ENCODE data around the gene FRRS1. TPM values are rescaled to one million over a fixed set of nuclear protein-coding genes. Genes with fewer than 3 reads are reported as not detected.

FRRS1 gene
- total RNA-seq, 4 donors from 2014 or later: 6.9 to 17.0 (median 11.9) TPM

DNA sequence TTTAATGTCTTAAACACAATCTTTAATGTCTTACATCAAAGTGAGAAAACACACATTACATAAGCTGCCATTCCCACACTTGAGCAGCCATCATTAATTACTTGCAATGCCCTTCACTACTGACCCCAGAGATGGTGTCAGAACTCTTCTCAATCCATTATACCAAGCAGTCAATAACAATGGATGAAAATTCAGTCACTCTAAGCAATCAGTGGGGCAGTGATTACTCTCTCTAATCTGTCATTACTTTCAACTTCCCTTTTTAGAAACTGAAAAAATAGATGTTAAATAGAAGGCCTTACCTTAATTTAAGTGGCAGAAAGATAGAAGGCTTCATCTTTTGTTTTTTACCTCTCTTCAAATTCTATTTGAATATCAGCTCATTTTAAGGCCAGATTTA is 9.7 kb upstream of the FRRS1 start:
- H3K27ac ChIP-seq: no peak overlapping the region
- H3K4me1 ChIP-seq: no peaks in the 10 kb centered on the region
- DNase-seq: no peak
- no peaks in the 10 kb centered on the region for H3K27me3 ChIP-seq
- no peak overlapping the region for H3K4me3 ChIP-seq
- TF ChIP-seq, protein P1, sequence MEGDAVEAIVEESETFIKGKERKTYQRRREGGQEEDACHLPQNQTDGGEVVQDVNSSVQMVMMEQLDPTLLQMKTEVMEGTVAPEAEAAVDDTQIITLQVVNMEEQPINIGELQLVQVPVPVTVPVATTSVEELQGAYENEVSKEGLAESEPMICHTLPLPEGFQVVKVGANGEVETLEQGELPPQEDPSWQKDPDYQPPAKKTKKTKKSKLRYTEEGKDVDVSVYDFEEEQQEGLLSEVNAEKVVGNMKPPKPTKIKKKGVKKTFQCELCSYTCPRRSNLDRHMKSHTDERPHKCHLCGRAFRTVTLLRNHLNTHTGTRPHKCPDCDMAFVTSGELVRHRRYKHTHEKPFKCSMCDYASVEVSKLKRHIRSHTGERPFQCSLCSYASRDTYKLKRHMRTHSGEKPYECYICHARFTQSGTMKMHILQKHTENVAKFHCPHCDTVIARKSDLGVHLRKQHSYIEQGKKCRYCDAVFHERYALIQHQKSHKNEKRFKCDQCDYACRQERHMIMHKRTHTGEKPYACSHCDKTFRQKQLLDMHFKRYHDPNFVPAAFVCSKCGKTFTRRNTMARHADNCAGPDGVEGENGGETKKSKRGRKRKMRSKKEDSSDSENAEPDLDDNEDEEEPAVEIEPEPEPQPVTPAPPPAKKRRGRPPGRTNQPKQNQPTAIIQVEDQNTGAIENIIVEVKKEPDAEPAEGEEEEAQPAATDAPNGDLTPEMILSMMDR (IDR thresholded peaks at IDR 0.05): no peak
- no peak for TF ChIP-seq POLR2A (IDR thresholded peaks at IDR 0.05)
- no peaks in the 10 kb centered on the region for H3K36me3 ChIP-seq
- H3K9me3 ChIP-seq: no peaks in the 10 kb centered on the region

DNA sequence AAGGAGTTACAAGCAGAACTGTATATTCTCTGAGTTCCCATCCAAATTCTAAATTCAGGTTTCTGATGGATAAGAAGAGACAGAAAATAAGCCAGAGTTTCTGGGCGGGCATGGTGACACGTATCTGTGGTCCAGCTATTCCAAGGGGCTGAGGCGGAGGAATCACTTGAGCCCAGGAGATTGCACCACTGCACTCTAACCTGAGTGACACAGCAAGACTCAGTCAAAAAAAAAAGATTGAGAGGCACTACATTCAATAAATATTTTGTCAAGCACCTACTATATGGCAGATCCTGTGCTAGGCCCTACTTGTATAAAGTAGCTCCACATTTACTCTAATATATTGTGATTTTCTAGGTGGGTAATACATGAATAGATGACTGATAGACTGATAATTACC is 6.4 kb upstream of the FRRS1 start:
- DNase-seq: no peak
- Histone ChIP-seq H3K27ac (no peak overlapping the region), H3K27me3 (no peaks in the 10 kb centered on the region), H3K4me3 (no peak overlapping the region), H3K36me3 (no peaks in the 10 kb centered on the region), H3K9me3 (no peaks in the 10 kb centered on the region), H3K4me1 (no peaks in the 10 kb centered on the region)
- TF ChIP-seq, protein P1 (IDR thresholded peaks at IDR 0.05): no peak
- TF ChIP-seq POLR2A (IDR thresholded peaks at IDR 0.05): no peak

DNA sequence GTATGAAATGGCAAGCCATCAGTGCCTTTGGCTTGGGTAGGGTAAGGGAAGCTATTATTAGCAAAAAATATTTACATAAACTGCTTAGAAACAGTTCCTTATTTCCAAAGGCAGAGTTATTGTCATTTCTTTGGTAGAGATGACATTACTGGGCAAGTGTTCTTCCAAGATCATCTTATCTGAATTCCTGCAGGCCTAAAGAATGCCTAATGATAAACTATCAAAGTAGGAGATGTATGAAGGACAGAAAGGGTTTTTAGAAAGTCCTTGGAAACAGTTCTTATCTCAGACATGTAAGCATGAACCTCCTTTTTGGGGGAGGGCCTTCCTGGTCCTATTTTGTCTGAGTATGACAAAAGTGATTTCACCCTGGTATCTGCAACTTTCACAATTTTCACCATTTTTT is 5.1 kb upstream of the FRRS1 start:
- H3K4me3 ChIP-seq: no peak overlapping the region

DNA sequence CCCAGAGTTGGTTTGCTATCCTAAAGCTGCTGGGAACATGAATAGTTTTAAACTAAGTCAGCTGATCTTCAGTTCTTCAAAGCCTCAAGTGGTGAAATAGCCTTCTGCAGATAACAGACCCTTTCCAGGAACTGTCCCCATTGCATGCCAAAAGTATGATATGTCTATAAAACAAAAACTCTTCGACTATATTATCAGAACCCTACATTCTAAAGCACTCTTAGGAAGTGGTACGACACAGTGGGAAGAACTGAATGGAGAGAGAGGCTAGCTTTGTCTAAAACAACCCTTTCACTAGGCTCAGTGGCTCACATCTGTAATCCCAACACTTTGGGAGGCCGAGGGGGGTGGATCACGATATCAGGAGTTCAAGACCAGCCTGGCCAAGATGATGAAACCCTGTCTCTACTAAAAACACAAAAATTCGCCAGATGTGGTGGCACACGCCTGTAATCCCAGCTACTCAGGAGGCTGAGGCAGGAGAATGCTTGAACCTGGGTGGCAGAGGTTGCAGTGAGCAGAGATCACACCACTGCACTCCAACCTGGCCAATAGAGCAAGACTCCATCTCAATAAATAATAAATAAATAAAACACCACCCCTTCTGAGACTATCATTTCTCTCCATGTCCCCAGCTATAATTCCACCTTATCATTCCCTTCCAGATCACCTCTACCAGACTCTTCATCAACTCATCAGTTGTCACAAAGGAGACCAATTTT is 2.2 kb upstream of the FRRS1 start:
- no peak for TF ChIP-seq POLR2A (IDR thresholded peaks at IDR 0.05)
- TF ChIP-seq, protein P1 (IDR thresholded peaks at IDR 0.05): no peak
- no peak for DNase-seq

More for the DNA sequence above, 5.1 kb upstream of the FRRS1 start:
- Histone ChIP-seq H3K36me3 (no peaks in the 10 kb centered on the region), H3K4me1 (peaks cover 0 to 4% (median 0%) of the 10 kb centered on the region in 4 donors), H3K27ac (no peak overlapping the region), H3K9me3 (no peaks in the 10 kb centered on the region), H3K27me3 (no peaks in the 10 kb centered on the region)
- no peak for DNase-seq
- TF ChIP-seq, protein P1 (IDR thresholded peaks at IDR 0.05): no peak
- no peak for TF ChIP-seq POLR2A (IDR thresholded peaks at IDR 0.05)

DNA sequence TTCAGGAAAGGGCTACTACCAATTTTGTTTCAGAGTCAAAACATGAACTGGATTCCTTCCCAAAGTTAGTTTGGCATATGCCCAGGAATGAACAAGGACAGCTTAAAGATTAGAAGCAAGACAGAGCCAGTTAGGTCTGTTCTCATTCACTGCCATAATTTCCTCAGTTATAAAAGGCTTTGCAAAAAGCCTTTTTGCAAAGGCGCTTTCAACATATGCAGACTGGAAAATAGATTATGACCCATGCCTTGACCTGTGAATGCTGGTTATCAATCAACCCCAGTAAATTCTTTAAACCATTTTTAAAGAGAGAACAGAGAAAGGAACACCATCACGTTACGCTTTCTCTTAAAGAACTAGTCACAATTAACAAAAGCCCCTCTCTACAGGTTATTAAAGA is 1.7 kb upstream of the FRRS1 start:
- Histone ChIP-seq H3K9me3 (no peaks in the 10 kb centered on the region), H3K36me3 (no peaks in the 10 kb centered on the region), H3K27ac (no peak overlapping the region), H3K4me3 (no peak overlapping the region), H3K4me1 (peaks cover 0 to 5% (median 0%) of the 10 kb centered on the region in 4 donors), H3K27me3 (no peaks in the 10 kb centered on the region)
- TF ChIP-seq, protein P1 (IDR thresholded peaks at IDR 0.05): no peak
- no peak for TF ChIP-seq POLR2A (IDR thresholded peaks at IDR 0.05)
- no peak for DNase-seq

More for the DNA sequence above, 2.2 kb upstream of the FRRS1 start:
- Histone ChIP-seq H3K36me3 (no peaks in the 10 kb centered on the region), H3K27me3 (no peaks in the 10 kb centered on the region), H3K9me3 (no peaks in the 10 kb centered on the region), H3K4me3 (no peak overlapping the region), H3K27ac (no peak overlapping the region), H3K4me1 (peaks cover 0 to 5% (median 0%) of the 10 kb centered on the region in 4 donors)

Data from Peyer's patch (tissue), 4 donors.